HFFc6 (cell line): Measurements from ENCODE around the gene KRT72. TPM values are rescaled to one million over a fixed set of nuclear protein-coding genes. Genes with fewer than 3 reads are reported as not detected.

Experiments
- DNase-seq: peaks from one replicate; pipeline ENCODE4 v3.0.0-alpha.2; 2018
- H3K27ac Mint-ChIP-seq: 2 replicates; pipeline ENCODE4 v1.8.0; 2020; ENCODE audit warnings: mild to moderate bottlenecking, mixed read lengths
- H3K27me3 Mint-ChIP-seq: 2 replicates; pipeline ENCODE4 v1.8.0; 2021; ENCODE audit warnings: mild to moderate bottlenecking, moderate library complexity, mixed read lengths; ENCODE audit not compliant: insufficient read depth
- H3K36me3 Mint-ChIP-seq: 2 replicates; pipeline ENCODE4 v1.8.0; 2021; ENCODE audit warnings: low read depth, mixed read lengths
- H3K4me1 Mint-ChIP-seq: 2 replicates; pipeline ENCODE4 v1.8.0; 2020; ENCODE audit warnings: low read depth, mixed read lengths
- H3K4me3 Mint-ChIP-seq: 2 replicates; pipeline ENCODE4 v1.8.0; 2020; ENCODE audit warnings: mild to moderate bottlenecking, moderate library complexity, mixed read lengths
- H3K9me3 Mint-ChIP-seq: 2 replicates; pipeline ENCODE4 v1.8.0; 2020; ENCODE audit warnings: mild to moderate bottlenecking, mixed read lengths
- CTCF ChIP-seq: fragments of 200-600 bp; sonication (generic); IDR thresholded peaks from 2 replicates; pipeline ENCODE4 v1.5.0; 2021; ENCODE audit warnings: antibody characterized with exemption, mild to moderate bottlenecking
- long read RNA-seq: library from polyadenylated mRNA; unstranded; transcript quantifications from one replicate; pipeline ENCODE4 v2.0.0, GENCODE V29; 2019
- total RNA-seq, 6 experiments: library from RNA; stranded (reverse); fragmentation: NEBNext Ultra II Directional; extraction: Animal tissue kit (Norgen Biotek cat#: 25700); gene quantifications; 2 replicates in 1 of 6; 3 replicates in 5 of 6; pipeline ENCODE4 v1.2.3, GENCODE V29; 2021

Gene KRT72
- total RNA-seq: not detected
- long read RNA-seq: 0 reads

- Mint-ChIP-seq H3K27me3 (peaks cover 47% of the 10 kb centered on the region), H3K27ac (no peak within 1 kb of the TSS), H3K9me3 (no peaks in the 10 kb centered on the region), H3K4me1 (no peaks in the 10 kb centered on the region), H3K36me3 (no peaks in the 10 kb centered on the region), H3K4me3 (no peak within 1 kb of the TSS)
- no peak for DNase-seq
- TF ChIP-seq CTCF: no peak
Measured at GRCh38 chr12:52600941-52601481, at the start of gene KRT72. TSS of gene KRT72 (minus strand) at chr12:52601463. CDS start at chr12:52601452, 11 bp downstream.

- Mint-ChIP-seq H3K27me3 (peaks cover 45% of the 10 kb centered on the region), H3K27ac (no peak overlapping the region), H3K9me3 (no peaks in the 10 kb centered on the region), H3K4me3 (no peak overlapping the region), H3K4me1 (no peaks in the 10 kb centered on the region), H3K36me3 (no peaks in the 10 kb centered on the region)
- TF ChIP-seq CTCF: no peak
- no peak for DNase-seq
Measured at GRCh38 chr12:52650520-52651081, 49.3 kb upstream of the KRT72 start.

- no peak for DNase-seq
- no peak overlapping the region for H3K4me3 Mint-ChIP-seq
- no peak overlapping the region for H3K27ac Mint-ChIP-seq
- no peaks in the 10 kb centered on the region for H3K9me3 Mint-ChIP-seq
- H3K4me1 Mint-ChIP-seq: no peaks in the 10 kb centered on the region
- no peak for TF ChIP-seq CTCF
- H3K36me3 Mint-ChIP-seq: no peaks in the 10 kb centered on the region
- H3K27me3 Mint-ChIP-seq: peaks cover 54% of the 10 kb centered on the region
Measured at GRCh38 chr12:52649066-52649465, 47.8 kb upstream of the KRT72 start.

GRCh38 chr12:52648012-52648550 is 46.8 kb upstream of the KRT72 start:
- Mint-ChIP-seq H3K9me3 (no peaks in the 10 kb centered on the region), H3K27ac (no peak overlapping the region), H3K36me3 (no peaks in the 10 kb centered on the region), H3K4me3 (no peak overlapping the region), H3K27me3 (peaks cover 59% of the 10 kb centered on the region), H3K4me1 (no peaks in the 10 kb centered on the region)
- TF ChIP-seq CTCF: no peak
- no peak for DNase-seq

- no peaks in the 10 kb centered on the region for H3K4me1 Mint-ChIP-seq
- H3K9me3 Mint-ChIP-seq: no peaks in the 10 kb centered on the region
- peaks cover 57% of the 10 kb centered on the region for H3K27me3 Mint-ChIP-seq
- DNase-seq: no peak
- H3K4me3 Mint-ChIP-seq: no peak overlapping the region
- TF ChIP-seq CTCF: no peak
- H3K27ac Mint-ChIP-seq: no peak overlapping the region
- no peaks in the 10 kb centered on the region for H3K36me3 Mint-ChIP-seq
Measured at GRCh38 chr12:52647601-52648000, 46.3 kb upstream of the KRT72 start.
